BE2C (cell line): ENCODE results near the gene SYT13.

ENCODE experiments used
- DNase-seq: peaks from one replicate; pipeline ENCODE4 v3.0.0-alpha.2; 2020
- H3K27me3 ChIP-seq: fragments of 250-450 bp; sonication (Bioruptor Pico); 2 replicates; pipeline ENCODE4 v1.5.1; 2020; ENCODE audit warnings: mild to moderate bottlenecking
- H3K36me3 ChIP-seq: fragments of 250-450 bp; sonication (Bioruptor Pico); 2 replicates; pipeline ENCODE4 v1.5.1; 2020; ENCODE audit warnings: mild to moderate bottlenecking
- H3K4me1 ChIP-seq: fragments of 250-450 bp; sonication (Bioruptor Pico); 2 replicates; pipeline ENCODE4 v1.5.1; 2020
- H3K4me3 ChIP-seq: 2 replicates; pipeline ENCODE4 v1.5.1; 2011; ENCODE audit warnings: low read depth, low read length
- H3K9me3 ChIP-seq: fragments of 250-450 bp; sonication (Bioruptor Pico); 2 replicates; pipeline ENCODE4 v1.5.1; 2020
- CTCF ChIP-seq: IDR thresholded peaks from 2 replicates; pipeline ENCODE4 v1.5.1; 2012; ENCODE audit warnings: mild to moderate bottlenecking, low read depth, low read length

SYT13 gene

GRCh38 chr11:45219411-45219810 lies 66.7 kb downstream of the SYT13 start:
- no peak overlapping the region for H3K4me3 ChIP-seq
- H3K4me1 ChIP-seq = no peaks in the 10 kb centered on the region
- TF ChIP-seq CTCF = no peak
- H3K9me3 ChIP-seq = no peaks in the 10 kb centered on the region
- H3K27me3 ChIP-seq = no peaks in the 10 kb centered on the region
- no peaks in the 10 kb centered on the region for H3K36me3 ChIP-seq
- DNase-seq = no peak

- Histone ChIP-seq H3K4me1 (no peaks in the 10 kb centered on the region), H3K9me3 (no peaks in the 10 kb centered on the region), H3K27me3 (no peaks in the 10 kb centered on the region), H3K36me3 (no peaks in the 10 kb centered on the region), H3K4me3 (no peak overlapping the region)
- TF ChIP-seq CTCF = no peak
- no peak for DNase-seq
Measured at GRCh38 chr11:45218705-45219104, 67.4 kb downstream of the SYT13 start.

GRCh38 chr11:45217991-45218390 lies 68.2 kb downstream of the SYT13 start:
- no peaks in the 10 kb centered on the region for H3K36me3 ChIP-seq
- H3K4me1 ChIP-seq = no peaks in the 10 kb centered on the region
- no peaks in the 10 kb centered on the region for H3K9me3 ChIP-seq
- no peak overlapping the region for H3K4me3 ChIP-seq
- DNase-seq = no peak
- no peak for TF ChIP-seq CTCF
- H3K27me3 ChIP-seq = no peaks in the 10 kb centered on the region

GRCh38 chr11:45216901-45217300 lies 69.2 kb downstream of the SYT13 start:
- no peaks in the 10 kb centered on the region for H3K9me3 ChIP-seq
- H3K36me3 ChIP-seq = no peaks in the 10 kb centered on the region
- no peaks in the 10 kb centered on the region for H3K27me3 ChIP-seq
- TF ChIP-seq CTCF = no peak
- no peak overlapping the region for H3K4me3 ChIP-seq
- no peak for DNase-seq
- no peaks in the 10 kb centered on the region for H3K4me1 ChIP-seq

GRCh38 chr11:45216031-45216430 lies 70.1 kb downstream of the SYT13 start:
- TF ChIP-seq CTCF = no peak
- H3K4me1 ChIP-seq = no peaks in the 10 kb centered on the region
- no peaks in the 10 kb centered on the region for H3K27me3 ChIP-seq
- no peaks in the 10 kb centered on the region for H3K9me3 ChIP-seq
- no peak overlapping the region for H3K4me3 ChIP-seq
- H3K36me3 ChIP-seq = no peaks in the 10 kb centered on the region
- no peak for DNase-seq

GRCh38 chr11:45215098-45215865 lies 70.9 kb downstream of the SYT13 start:
- no peaks in the 10 kb centered on the region for H3K4me1 ChIP-seq
- no peak for DNase-seq
- H3K27me3 ChIP-seq = no peaks in the 10 kb centered on the region
- no peaks in the 10 kb centered on the region for H3K36me3 ChIP-seq
- TF ChIP-seq CTCF = no peak
- H3K9me3 ChIP-seq = no peaks in the 10 kb centered on the region
- H3K4me3 ChIP-seq = no peak overlapping the region
